ENCODE data around the gene TBCB. TPM values are rescaled to one million over a fixed set of nuclear protein-coding genes. Genes with fewer than 3 reads are reported as not detected.
A peak's percentile ranks its signal among the peaks of the same experiment; 100 is the strongest.

TBCB gene
- total RNA-seq, 1 experiment from 2014 or later, result 141 TPM

DNA sequence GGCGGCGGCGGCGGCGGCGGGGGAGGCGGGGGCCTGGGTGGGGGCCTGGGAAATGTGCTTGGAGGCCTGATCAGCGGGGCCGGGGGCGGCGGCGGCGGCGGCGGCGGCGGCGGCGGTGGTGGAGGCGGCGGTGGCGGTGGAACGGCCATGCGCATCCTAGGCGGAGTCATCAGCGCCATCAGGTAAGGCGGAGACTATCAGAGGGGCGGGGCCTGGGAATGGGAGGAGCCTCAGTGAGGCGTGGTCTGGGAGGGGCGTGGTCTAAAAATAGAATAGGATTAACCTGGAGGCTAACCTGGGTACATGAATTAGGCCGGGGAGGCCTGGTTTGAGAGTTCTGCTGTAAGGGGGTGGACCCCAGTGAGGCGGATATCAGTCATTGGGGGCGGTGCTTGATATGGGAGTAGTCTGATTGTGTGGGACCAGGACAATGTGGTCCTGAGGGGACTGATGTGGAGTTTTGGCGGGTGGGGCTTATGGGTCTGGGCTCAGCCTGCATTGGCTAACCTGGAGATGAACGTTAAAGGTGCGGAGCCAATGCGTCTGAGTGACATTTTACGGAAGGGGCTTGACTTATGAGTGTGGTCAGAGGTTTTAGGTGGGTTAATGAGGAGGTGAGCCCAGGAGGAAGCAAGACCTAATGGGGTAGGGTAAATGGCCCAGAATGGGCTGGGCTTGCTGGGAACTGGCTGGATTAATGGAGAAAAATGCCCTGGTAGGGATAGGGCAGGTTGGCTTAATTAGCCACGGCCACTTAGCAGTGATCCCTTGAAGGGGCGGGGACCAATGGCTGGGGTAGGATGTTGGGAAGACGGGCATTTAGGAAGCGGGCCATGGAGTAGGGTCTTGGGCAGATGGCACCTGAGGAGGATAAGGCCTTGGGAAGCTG, 26.0 kb downstream of the TBCB start:
- peaks cover 30 to 32% of the 10 kb centered on the region in 2 experiments for H3K36me3 ChIP-seq (ENCODE audit: control insufficient read depth in 1 of 2, insufficient read depth in 2 of 2, low read length in 2 of 2)
- ChIA-PET POLR2A (no interaction called here), CTCF (no interaction called here), RAD21 (ENCODE audit: low non-redundant PET in 1 of 2, low total read pairs in 2 of 2, uncharacterized antibody in 2 of 2, unreplicated experiment in 2 of 2) (no interaction called here)
- no peaks in the 10 kb centered on the region for H3K9me2 ChIP-seq (ENCODE audit: insufficient read depth)
- peaks cover 41% of the 10 kb centered on the region for H3K79me2 ChIP-seq (ENCODE audit: insufficient read depth, low read length)
- no peaks in the 10 kb centered on the region for H3K27me3 ChIP-seq (ENCODE audit: insufficient read depth, low read length)
- peak; percentile 70 for ATAC-seq
- H4K20me1 ChIP-seq (ENCODE audit: insufficient read depth), result peaks cover 6% of the 10 kb centered on the region; the same call in 1 of the 2 replicates
- BruUV-seq (replicated peaks), result no TSS peak
- peak overlapping the region; percentile 99 for H3K9ac ChIP-seq (ENCODE audit: low read length)
- peaks cover 33 to 45% of the 10 kb centered on the region in 2 experiments for H3K4me1 ChIP-seq (ENCODE audit: control insufficient read depth in 1 of 2, insufficient read depth in 2 of 2, low read length in 2 of 2)
- peak overlapping the region; percentile 98 for H3K27ac ChIP-seq (ENCODE audit: low read depth, low read length)
- no peaks in the 10 kb centered on the region for H3K9me3 ChIP-seq (ENCODE audit: control insufficient read depth in 1 of 2, insufficient read depth in 1 of 2, low read depth in 1 of 2, low read length in 2 of 2)
- DNase-seq (ENCODE audit: low read depth, low spot score), result peak; percentile 83
- intact Hi-C loops (cut with micrococcal nuclease), result no loop called here
- peak overlapping the region; percentile 87 to 94 for H3K4me3 ChIP-seq (replicated peaks in 1 of 2; ENCODE audit: low read depth in 1 of 2, low read length in 2 of 2)
- H3K4me2 ChIP-seq (ENCODE audit: low read length), result peak overlapping the region; percentile 96
- no peak for TF ChIP-seq JUND (IDR thresholded peaks at IDR 0.05)
- TF ChIP-seq EZH2phosphoT487 (IDR thresholded peaks at IDR 0.05; ENCODE audit: borderline replicate concordance), result no peak
- TF ChIP-seq, protein P1, sequence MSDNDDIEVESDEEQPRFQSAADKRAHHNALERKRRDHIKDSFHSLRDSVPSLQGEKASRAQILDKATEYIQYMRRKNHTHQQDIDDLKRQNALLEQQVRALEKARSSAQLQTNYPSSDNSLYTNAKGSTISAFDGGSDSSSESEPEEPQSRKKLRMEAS (IDR thresholded peaks at IDR 0.05), result peak; percentile 46; the same call in 1 of the 2 replicates
- TF ChIP-seq YY1 (IDR thresholded peaks at IDR 0.05; ENCODE audit: extremely low read depth, insufficient replicate concordance, low read depth, low read length), result peak; percentile 36
- no peak; the same call in 1 of the 2 replicates for TF ChIP-seq EGR1 (IDR thresholded peaks at IDR 0.05; ENCODE audit: low read depth)
- TF ChIP-seq EZH2 (IDR thresholded peaks at IDR 0.05), result no peak
- peak; percentile 33; the same call in 1 of the 2 replicates for TF ChIP-seq SIN3A (IDR thresholded peaks at IDR 0.05; ENCODE audit: low read depth)
- TF ChIP-seq POLR2AphosphoS5 (IDR thresholded peaks at IDR 0.05; ENCODE audit: low read depth, low read length), result peak; percentile 29; the same call in 1 of the 2 replicates
- TF ChIP-seq SP1 (IDR thresholded peaks at IDR 0.05; ENCODE audit: low read depth), result peak; percentile 36; the same call in 1 of the 2 replicates
- no peak overlapping the region for H2AFZ ChIP-seq (ENCODE audit: low read depth, low read length, poor library complexity, severe bottlenecking)
